ENCODE data around the gene CMTM8. TPM values are rescaled to one million over a fixed set of nuclear protein-coding genes. Genes with fewer than 3 reads are reported as not detected.
"Not testable (repeated sequence)": the region's sequence is repeated elsewhere in the genome, so short reads cannot be mapped to it uniquely, and the experiment has no call there.

The CMTM8 gene, protein sequence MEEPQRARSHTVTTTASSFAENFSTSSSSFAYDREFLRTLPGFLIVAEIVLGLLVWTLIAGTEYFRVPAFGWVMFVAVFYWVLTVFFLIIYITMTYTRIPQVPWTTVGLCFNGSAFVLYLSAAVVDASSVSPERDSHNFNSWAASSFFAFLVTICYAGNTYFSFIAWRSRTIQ
- 0.31 TPM for total RNA-seq

GRCh38 chr3:32238453-32239306 lies at the start of gene CMTM8:
TSS of gene CMTM8 (plus strand) at chr3:32238680. CDS start at chr3:32238973, 293 bp downstream.
- DNase-seq = no peak

DNA sequence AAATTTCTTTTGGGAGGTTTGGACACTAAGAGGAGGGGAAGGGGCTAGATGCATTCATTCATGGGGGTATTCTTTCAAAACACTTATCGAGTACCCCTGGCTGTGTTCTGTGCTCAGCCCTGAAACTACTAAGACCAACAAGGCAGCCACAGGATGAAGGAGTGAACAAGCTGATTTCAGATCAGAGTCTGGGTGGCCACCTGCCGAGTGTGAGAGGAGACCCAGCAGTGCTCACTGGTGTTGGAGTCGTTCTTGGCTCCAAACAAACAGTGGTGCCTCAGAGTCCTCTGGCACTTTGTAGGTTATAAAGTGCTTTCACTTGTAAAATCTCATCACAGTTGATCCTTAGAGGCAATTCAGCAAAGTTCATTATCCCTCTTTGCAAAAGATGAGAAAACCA lies 48.8 kb upstream of the CMTM8 start:
- no peak for DNase-seq

- DNase-seq = not testable (repeated sequence)
Measured at GRCh38 chr3:32190556-32190955, 47.9 kb upstream of the CMTM8 start.

DNA sequence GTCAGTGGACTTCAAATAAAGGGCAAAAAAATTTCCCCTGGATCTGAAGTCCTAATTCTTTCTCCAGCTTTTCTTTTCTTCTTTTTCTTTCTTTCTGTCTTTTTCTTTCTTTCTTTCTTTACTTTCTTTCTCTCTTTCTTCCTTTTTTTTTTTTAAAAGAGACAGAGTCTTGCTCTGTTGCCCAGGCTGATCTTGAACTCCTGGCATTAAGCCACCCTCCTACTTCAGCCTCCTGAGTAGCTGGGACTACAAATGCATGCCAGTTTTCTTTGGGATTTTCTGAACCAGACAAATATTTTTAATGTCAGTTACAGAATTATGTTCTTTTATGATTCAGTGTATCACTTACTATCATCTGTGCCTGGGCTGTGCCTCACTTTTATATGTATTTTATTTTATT lies 45.4 kb upstream of the CMTM8 start:
- no peak for DNase-seq

DNA sequence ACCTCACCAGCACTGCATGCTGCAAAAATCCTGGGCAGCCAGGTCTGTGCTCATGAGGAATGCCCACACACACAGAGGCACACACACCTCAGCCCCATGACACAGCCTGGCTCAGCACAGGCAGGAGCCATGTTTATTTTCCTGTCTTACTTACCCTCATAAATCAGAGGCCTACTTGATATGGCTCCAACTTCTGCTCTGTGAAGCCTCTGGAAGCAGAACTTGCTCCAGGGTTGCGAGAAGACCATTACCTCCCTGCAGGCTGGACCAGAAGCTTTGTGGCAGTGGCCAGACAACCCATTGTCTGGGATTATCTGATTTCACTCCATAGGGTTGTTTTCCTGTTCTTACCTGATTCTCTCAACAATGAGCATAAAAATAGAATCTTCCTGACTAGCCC lies 43.8 kb upstream of the CMTM8 start:
- no peak for DNase-seq

DNA sequence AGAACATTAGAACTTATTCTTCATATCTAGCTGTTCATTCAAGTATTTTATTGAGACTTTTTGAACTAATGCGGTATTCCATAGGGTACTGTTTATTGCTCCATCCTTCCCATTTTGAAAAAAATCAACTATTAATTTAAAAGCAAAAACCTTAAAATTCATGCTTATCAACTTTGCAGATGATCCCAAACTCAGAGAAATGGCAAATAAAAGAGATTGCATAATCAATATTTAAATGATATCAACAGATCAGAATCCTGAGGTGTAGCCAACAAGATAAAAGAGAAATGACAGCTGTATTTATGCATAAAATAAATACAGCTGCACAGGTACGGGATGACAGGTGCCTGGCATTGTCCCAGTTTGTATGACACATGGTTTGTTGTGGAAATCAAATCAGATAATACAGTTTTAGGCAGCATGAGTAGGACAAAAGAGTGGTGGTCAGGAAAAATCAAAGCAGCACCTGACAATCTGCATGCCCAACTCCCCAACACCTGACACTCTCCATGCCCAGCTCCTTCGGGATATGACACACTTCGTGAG lies 42.4 kb upstream of the CMTM8 start:
- no peak for DNase-seq

DNA sequence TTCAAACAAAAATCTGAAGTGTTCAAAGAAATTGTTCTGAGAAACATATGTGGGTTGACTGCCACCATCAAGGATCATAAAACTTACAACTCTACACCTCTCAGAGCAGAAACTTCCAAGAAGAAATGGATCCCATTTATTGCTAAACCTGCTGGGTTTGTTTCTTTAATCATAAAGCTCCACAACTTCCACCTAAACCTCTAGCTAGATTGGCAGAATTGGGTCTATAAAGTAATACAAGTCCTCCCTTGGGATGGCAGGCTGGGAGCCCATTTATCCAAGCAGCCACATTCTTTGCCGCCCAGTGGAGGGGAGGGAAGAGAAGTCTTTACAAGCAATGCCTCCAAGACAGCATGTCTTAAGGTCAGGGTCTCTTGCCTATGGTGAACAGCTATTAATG lies 40.5 kb upstream of the CMTM8 start:
- DNase-seq = no peak

GRCh38 chr3:32198714-32199113 lies 39.8 kb upstream of the CMTM8 start:
- DNase-seq = no peak

DNA sequence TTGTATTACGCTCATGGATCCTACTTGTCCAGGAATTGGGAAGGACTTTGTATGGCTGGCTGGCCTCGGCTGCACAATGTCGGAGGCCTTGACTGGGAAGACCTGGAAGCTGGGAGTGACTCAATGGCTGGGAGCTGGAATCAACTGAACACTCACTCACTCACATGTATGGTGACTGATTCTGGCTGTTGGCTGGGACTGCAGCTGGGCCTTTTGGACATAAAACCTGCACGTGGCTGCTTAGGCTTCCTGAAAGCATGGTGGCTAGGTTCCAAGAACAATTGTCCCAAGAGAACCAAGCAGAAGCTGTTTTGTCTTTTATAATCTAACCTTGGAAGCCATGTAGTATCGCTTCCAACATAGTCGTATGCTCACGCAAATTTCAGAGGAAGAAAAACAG lies 38.0 kb upstream of the CMTM8 start:
- no peak for DNase-seq

DNA sequence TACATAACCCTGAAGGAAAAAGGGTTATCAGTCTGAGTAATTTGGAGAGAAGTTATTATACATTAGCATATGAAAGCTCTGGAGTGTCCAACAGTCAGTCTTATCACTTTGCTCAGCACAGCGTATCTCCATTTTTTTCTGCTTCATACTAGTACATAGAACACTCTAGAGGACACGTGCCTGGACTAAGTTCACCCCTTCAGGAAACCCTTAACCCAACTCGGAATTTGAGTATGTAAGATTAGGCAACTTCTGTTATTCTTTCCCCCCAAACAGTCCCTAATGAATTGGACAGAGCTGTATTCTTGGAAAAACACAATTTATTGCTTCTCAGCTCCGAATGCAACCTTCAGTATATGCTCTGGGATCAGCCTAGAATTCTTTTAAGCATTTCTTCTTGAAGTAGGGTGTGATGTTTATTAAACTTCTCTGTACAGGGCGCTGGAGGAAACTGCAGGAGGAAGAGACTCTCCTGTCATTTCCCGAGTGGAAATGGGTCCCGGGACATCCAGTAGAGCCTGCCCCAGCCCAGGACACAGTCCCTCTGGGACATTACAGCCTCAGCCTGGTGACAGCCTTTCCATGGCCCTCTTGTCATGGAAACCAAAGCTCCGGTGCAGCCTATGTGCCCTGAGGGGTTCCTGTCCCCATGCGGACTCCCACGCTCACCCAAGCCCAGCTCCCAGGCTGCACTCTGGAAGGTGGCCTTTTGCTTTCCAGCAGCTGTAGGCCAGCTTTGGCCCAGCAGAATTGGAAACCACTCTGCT lies 37.3 kb upstream of the CMTM8 start:
- DNase-seq = no peak

GRCh38 chr3:32202496-32202895 lies 36.0 kb upstream of the CMTM8 start:
- DNase-seq = no peak

GRCh38 chr3:32203854-32204253 lies 34.6 kb upstream of the CMTM8 start:
- no peak for DNase-seq

DNA sequence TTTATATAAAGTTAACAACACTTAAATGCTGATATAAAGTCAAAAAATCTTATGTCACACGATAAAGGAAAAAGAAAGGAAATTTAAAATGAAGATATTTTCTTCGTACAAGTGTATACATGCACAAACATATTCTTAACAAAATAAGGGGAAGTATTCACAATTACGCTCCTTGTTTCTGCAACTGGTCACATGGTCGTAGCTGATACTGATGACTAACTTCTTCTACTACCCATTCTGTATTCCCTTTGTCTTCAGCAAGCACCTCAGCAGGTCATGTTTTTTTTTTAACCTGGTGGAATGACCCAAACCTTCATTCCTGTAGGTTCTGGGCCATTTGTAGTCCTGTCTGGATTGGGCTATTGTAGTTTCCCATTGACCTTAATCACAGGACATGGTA lies 30.0 kb upstream of the CMTM8 start:
- no peak for DNase-seq

GRCh38 chr3:32215185-32215584 lies 23.3 kb upstream of the CMTM8 start:
- no peak for DNase-seq

- no peak for DNase-seq
Measured at GRCh38 chr3:32216172-32216783, 22.2 kb upstream of the CMTM8 start.

DNA sequence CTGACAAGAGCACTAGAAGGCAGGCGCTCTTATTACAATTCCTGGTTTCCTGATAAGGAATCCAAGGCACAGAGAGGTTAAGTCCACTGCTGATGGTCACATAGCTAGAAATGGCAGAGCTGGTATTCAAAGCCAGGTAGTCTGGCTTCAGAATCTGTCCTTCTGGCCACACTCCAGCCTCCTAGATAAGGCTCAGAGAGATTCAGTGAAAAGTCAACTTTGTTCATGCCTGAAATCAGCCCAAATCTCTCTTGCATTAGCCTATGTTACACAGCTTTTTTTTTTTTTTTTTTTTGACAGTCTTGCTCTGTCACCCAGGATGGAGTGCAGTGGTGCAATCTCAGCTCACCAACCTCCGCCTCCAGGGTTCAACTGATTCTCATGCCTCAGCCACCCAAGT lies 21.1 kb upstream of the CMTM8 start:
- no peak for DNase-seq

GRCh38 chr3:32219537-32219936 lies 18.9 kb upstream of the CMTM8 start:
- DNase-seq = no peak

DNA sequence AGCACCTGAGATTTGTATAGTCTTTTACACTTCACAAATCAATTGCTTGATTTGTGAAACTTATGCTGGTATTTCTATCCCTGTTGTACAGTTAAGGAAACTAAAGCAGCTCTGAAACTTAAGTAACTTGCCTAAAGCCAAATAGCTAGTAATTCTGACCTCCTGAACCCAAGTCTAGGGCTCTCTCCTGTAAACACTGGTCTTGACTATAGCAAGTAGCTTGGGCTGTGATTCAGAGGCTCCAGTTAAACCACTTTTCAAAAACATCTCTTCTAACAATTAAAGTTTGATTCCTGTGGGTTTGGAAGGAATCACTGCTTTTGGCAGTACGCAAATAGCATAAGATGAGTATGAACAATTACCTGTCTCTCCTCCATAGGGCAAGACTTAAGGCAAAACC lies 18.5 kb upstream of the CMTM8 start:
- DNase-seq = no peak

GRCh38 chr3:32222950-32223349 lies 15.5 kb upstream of the CMTM8 start:
- DNase-seq = no peak

- DNase-seq = no peak
Measured at GRCh38 chr3:32224016-32224516, 14.4 kb upstream of the CMTM8 start.

DNA sequence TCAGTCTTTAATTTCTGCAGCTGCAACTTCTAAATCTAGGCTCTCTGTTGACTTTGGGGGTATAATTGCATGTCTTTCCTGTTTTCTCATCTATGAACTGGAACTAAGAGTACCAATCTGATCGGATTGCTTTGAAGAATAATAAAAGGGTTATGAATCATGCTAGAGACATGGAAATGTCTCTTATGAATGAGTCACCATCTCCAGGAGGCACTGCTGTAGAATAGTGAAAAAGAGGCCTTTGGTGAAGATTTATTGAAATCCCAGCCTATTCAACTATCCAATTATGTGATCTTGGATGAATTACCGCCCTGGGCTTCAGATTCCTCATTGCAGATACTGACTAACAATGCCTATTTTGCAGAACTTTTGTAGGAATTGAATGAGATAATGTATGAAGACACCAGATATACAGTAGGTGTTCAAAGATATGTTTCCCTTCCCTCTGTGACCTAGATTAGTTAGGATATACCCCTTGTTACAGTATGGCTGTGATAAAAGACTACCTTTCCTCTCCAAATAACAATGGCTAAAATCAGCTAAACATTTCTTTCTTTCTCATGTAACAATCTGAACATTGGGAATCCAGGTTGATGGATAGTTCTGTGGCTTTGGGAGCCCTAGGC lies 11.5 kb upstream of the CMTM8 start:
- no peak for DNase-seq

DNA sequence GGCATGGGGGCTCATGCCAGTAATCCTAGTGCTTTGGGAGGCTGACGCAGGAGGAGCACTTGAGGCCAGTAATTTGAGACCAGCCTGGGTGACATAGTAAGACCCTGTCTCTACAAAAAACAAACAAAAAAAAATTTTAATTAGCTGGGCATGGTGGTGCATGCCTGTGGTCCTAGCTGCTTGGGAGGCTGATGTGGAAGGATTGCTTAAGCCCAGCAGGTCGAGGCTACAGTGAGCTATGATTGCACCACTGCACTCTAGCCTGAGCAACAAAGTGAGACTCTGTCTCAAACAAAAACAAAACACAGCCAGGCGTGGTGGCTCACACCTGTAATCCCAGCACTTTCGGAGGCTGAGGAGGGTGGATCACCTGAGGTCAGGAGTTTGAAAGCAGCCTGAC lies 9.7 kb upstream of the CMTM8 start:
- not testable (repeated sequence) for DNase-seq

Data from occipital lobe (tissue), 2 donors.